Measurements from ENCODE around the gene ATP6V0A4.
A peak's percentile ranks its signal among the peaks of the same experiment; 100 is the strongest.
"Not testable (repeated sequence)": the region's sequence is repeated elsewhere in the genome, so short reads cannot be mapped to it uniquely, and the experiment has no call there.

Gene ATP6V0A4

DNA sequence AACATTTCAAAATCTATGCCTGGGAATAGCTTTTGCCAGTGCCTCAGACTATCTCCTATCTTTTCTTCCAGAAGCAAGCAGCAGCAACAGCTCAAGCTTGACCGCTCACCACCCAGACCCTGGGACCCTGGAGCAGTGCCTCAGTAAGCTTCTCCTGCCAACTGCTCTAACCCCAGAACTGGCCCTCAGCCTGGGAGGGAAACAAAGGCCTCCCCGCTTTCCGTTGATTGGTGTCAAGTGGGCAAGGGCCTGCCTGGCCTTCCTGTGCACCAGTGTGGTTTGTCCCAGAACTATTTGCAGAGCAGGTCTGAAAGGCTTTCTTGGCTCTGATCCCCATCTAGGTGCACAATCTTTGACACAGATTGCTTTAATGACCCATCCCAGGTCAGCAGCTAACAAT, 3.3 kb upstream of the ATP6V0A4 start:
- ATAC-seq: no peak

DNA sequence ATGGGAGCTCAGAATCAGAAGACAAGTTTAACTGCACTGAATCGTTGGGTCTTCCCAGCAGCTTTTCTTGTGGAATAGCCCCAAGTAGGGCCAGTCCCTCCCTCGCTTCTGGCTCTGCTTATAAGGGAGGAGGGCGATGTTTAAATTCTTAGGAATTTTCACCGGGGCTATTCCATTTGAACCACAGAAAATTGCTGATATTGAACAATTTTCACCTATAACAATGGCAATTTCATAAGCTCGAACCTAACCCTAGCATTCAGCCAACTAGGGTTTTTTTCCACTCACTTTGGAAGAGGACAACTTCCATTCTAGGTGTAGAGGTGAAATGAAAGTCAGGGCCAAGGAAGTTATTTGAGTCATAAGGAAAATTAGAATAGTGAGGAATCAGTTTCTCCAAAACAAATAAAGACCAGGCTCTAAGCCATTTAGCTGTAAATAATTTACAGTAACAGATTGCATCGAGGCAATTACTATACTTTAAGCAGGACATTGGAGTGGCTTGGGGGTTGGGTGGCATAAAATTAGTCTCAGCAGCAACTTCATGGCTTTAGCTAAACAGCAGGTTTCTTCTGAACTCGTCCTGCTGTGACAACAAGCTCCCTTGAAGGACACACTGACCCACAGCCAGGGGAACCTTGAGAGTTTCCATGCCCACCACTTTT, 1.5 kb upstream of the ATP6V0A4 start:
- ATAC-seq: no peak

DNA sequence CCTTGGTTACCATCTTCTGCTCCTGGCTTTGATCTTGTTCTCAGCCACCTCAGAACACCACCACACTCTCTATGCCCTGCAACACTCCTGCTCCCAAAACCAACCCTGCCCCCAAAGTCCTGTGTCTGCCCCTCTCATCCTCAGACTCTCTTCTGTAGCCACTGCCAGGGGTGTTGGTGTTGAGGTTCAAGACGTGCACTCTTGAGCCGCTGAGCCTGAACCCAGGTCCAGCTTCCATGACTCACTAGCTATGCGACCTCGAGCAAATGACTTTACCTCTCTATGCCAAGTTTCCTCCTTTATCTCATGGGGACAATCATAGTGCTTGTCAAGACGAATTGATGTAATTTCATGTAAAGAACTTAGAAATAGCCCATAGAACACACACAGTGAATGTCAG, 840 bp upstream of the ATP6V0A4 start:
- no peak for ATAC-seq

DNA sequence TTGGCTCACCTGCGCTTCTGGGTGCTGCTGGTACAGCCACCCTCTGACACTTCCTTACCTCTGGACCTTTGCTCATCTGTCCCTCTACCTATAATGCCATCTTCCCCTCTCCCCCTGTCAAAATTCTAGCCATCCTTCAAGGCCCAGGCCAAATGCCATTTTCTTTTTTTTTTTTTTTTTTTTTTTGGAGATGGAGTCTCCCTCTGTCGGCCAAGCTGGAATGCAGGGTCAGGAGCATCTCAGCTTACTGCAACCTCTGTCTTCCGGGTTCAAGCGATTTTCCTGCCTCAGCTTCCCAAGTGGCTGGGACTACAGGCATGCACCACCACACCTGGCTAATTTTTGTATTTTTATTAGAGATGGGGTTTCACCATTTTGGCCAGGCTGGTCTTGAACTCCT, 950 bp downstream of the ATP6V0A4 start:
- ATAC-seq: not testable (repeated sequence)

DNA sequence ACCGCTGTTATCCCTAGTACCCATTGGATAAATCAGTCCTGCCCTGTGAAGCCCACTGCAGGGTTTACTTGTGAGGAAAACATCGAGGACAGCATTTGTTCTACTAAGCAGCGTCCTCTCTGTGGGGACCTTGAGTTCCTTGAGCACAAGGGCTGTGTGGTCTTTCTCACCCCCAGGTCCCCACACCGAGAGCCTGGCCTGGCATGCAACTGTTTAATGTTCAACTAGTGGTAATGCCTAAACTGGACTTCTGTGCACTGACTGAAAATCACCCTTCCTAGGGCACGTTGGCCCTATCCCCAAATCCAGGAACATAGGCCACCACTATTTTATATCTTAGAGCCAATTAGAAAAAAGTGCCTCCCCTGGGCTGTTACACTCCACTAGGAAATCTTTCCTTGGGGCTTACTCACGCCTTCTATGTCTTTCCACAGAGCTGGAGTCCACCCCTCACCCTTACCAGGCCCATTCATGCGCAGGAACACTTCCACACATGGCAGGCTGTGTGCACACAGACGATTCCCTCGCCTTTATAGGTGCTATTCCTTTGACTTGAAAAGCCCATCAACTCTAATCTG, 1.9 kb downstream of the ATP6V0A4 start:
- no peak for ATAC-seq

DNA sequence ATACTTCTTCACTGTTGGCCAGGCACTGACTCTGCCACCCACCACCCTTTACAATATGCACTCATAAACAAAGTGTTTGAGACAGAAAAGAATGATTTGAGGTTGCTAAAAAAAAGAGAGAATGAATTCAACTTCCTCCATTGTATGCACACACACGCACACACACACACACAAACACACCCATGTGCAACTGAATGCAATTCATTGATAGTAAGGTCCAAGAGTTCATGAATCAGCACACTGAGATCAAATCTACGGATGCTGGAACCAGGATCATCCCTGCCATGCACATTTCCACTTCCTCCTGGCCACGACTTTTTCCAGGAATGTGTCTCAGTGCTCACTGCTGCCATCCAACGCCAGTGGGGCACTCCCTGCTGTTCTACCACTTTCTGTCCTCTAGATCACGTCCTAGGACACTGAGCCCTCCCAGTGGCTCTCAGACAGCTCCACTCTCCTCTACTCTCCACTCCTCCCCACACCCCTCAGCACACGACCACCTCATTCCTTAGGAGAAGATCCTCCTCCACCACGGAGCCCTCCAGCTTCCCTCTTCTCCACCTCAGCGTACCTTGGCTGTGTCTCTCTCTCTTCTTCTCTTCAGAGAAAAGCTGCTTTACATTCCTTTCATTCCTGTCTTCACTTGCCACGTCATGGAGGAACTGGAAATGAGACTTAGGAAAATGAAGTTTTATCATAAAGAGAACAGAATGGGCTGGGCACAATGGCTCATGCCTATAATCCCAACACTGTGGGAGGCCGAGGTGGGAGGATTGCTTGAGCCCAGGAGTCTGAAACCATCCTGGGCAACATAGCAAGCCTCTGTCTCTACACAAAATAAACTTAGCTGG, 12.2 kb downstream of the ATP6V0A4 start:
- ATAC-seq: no peak

DNA sequence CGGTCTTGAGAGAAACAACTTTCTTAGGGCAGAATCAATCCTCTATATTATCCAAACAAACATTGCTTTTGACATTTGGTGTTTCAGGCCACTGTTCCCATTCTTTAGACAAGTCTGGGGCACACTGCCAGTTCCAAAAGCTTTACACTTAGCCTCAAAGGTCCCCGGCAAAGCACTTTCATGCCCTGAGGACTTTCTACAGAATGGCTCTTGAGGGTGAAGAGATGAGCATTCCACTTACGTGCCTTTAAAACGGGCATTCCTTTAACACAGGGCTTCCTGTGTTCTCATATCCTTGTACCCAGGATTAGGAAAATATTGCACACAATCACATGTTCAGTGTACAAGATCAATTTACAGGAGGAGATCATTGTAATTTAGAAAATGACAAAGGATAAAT, 13.3 kb downstream of the ATP6V0A4 start:
- no peak for ATAC-seq

DNA sequence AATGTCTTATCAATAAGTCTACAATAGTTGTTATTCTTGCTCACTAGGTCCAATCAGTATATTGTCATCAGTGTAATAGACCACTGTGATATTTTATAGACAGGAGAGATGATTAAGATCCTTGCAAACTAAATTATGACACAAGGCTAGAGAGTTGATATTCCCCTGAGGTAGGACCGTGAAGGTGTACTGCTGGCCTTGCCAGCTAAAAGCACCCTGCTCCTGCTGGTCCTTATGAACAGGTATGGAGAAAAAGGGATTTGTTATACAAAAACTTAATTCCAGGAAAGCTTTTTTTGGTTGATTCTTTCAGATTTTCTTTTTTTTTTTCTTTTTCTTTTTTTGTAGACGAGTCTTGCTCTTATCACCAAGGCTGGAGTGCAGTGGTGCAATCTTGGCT, 17.0 kb downstream of the ATP6V0A4 start:
- ATAC-seq: no peak

DNA sequence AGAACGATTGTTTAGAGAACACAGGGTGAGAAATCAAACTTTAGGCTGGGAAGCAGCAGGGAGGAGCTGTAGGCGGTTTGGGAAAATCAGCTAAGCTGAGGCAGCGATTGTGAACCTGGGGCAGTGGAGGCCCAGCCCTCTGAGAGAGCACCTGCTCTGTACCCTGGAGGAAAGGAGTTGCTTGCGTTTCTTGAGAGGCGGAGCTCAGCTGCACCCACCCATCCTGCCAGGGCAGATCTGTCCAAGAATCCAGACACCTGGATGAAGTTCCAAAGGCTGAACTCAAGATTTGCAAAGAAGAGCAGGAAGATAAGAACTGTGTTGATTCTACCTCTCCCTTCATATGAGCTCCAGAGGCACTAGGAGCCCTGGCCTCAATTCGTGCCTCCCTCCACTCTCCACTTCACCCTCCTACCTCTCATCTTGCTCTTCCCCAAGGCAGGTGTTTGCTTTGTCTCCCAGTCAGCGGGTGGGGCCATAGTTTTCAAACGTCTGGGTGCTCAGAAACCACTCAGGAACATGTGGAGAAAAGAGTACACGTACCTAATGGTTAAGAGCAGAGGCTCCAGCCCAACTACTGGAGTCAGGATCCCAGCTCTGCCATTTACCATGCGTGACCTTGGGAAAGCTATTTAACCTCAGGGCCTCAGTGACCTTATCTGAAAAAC, 21.7 kb downstream of the ATP6V0A4 start:
- ATAC-seq: no peak

DNA sequence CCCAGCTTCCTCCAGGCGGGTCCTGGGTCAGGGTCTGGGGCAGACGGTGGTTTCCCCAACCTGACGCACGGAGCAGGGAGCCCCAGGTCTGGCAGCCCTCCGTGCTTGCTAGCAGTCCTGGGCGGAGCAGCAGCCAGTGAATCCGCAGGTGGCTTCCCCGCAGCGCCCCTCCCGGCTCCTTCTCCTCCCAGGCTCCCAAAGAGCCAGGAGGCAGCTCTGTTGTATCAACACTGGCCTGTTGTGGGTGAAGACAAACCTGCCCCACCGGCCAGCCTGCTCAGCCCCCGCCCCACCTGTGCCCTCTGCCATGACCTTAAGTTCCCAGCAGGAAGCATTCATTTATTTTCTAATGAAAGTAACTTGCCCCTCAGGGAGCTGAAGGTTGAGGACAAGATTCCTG, 24.2 kb downstream of the ATP6V0A4 start:
- ATAC-seq: no peak

DNA sequence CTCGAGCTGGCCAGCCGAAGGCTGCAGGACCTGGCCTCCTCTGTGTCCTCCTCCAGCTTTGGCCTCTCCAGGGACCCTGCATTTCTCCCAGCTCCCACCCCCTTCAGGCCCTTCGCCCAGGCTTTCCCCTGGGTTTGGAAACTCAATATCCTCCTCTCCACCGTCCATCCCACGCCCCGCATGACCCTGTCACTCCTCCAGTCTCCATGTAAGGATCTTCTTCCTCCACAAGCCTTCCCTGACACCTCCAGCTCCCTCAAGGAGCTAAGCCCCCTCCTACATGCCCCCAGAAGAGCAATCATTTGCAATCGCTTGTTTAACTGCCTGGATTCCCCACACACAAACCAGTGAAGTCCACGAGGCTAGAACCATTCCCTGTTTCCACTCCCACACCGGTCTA, 24.8 kb downstream of the ATP6V0A4 start:
- ATAC-seq: no peak

DNA sequence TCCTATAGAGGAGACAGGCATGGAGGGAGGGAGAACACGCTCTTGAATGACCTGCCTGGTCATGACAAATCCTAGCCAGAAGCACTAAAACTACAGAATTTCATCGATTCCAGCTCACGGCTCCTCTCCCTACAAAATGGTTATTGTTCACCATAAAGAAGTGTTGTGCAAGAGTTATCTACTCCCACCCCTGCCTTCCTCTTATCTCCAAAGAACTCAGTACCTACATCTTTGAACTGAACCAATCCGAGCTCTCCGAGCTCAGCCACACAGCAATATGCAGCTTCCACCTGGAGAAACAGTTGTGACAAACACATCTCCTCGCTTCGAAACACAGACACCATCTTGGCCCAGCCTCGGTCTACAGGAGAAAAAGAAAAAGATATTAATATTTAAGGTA, 27.1 kb downstream of the ATP6V0A4 start:
- ATAC-seq: no peak

DNA sequence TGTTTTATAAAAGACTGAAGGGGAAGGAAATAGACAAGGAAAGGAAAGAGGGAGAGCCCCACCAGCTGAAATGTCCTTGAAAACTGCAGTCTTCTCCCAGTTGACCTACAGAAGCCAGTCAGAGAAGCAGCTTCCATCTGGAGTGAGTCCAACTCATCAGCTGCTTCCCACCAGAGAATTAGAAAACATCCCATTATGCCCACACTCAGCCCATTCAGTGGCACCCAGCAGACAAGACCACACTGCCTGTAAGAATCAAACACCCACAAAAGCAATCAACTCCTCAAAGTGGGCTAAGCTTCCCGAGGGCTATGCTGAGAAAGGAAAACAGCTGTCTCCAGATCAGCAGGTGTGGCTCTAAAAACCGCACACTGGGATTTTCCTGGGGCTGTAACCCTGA, 29.8 kb downstream of the ATP6V0A4 start:
- no peak for ATAC-seq

DNA sequence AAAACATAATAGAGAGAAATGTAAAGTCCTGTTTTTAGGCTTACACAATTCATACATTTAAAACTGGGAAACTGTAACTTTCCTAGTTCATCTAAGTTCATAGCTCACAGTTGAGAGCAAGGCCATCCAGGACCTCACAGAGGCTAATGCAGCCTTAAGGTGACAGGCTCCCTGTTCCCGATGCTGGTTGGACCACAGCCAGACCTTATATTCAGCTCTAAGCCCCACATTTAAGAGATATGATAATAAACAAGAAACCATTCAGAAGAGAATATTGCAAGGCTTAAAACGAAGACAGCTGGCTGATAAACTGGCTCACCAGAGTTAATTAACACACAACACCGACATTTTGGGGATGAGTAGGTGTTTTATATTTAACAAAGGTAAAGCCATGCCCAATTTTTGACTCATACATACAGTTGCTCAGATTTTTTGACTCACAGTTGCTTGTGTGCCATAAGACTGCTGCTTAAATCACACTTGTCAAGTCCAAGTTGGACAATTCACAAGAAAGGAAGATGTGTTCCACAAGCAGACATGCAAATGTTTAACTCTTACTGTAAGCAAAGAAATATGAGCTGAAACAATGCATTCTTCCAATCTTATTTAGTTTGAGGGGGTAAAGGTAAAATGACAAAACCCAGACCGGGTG, 41.3 kb downstream of the ATP6V0A4 start:
- ATAC-seq: no peak

DNA sequence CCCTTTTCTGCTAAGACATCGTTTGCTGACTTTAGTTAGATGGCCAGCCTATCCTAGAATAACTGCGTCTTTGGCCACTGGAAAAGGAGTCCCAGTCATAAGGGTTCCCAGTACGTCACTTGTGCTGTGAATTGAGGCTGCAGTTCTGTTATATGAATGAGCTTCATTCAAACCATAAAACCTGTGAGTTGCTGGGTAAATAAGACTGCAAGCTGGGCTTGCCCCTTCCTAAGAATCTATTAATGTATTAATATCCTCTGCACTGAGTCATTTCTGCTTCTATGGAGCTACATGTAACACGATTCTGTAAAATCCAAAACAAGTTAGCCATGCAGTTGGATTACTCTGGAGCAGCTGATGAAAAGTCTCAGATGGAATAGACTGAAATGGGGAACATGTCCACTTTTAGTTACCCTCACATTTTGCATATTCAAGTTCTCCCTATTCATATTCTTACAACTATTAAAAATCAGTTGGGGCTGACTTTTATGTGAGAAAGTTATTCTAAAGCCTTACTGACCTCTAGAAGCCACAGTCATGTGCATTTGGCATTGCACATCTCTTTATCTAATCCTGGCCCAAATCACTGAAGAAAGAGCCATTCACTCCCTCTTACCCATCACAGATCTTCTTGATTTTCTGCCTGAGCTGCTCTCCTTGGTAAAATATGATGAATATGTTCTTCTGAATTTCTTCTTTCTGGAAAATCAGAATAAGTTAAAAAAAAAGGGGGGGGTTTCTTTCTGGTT, 42.0 kb downstream of the ATP6V0A4 start:
- ATAC-seq: no peak

DNA sequence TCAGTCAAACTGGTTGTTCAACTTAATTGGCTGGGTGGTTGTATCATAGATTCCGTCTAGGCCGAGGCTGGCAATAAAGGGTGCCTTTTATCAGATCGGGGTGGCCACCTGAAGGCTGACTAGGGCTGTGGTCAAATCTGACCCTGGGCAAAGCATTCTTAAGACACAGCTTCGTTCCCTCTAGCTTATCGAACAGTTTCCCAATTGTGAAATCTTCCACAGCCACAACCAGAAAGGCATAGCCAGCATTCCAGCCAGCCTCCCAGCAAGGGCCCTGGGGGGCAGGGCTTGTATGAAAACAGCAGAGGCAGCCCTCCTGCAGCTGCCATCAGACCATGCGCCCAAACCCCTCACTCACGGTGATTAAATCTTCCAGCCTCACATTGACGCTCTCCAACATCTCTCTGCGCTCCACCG, 42.7 kb downstream of the ATP6V0A4 start:
- no peak for ATAC-seq

DNA sequence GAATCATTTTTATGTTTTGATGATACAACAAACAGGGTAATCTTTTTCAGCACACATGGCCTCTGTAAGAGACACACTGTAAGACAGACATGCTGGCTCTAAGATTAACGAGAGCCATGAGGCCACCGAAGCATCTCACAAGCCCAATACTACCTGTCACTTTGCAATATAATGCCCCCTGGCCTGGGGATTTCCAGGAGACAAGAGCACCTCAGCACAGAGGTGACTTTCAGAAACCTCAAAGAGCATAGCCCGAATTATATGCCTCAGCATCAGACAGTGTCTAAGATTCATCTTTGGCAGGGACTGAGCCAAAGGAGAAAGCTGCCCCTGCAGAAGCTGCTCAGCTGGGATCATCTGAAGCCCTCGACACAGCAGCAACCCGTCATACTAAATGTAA, 44.4 kb downstream of the ATP6V0A4 start:
- no peak for ATAC-seq

DNA sequence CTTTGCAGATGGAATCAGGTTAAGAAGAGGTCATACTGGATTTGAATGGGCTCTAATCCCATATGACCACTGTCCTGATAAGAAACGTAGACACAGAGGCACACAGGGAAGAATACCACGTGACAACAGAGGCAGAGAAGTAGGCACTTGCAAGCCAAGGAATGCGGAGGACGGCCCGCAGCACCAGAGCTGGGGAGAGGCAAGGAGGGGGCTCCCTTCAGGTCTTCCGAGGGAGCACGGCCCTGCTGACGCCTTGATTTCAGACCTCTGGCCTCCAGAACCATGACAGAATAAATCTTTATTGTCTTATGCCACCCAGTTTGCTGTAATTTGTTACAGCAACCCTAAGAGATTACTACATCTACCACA, 44.9 kb downstream of the ATP6V0A4 start:
- ATAC-seq: no peak

DNA sequence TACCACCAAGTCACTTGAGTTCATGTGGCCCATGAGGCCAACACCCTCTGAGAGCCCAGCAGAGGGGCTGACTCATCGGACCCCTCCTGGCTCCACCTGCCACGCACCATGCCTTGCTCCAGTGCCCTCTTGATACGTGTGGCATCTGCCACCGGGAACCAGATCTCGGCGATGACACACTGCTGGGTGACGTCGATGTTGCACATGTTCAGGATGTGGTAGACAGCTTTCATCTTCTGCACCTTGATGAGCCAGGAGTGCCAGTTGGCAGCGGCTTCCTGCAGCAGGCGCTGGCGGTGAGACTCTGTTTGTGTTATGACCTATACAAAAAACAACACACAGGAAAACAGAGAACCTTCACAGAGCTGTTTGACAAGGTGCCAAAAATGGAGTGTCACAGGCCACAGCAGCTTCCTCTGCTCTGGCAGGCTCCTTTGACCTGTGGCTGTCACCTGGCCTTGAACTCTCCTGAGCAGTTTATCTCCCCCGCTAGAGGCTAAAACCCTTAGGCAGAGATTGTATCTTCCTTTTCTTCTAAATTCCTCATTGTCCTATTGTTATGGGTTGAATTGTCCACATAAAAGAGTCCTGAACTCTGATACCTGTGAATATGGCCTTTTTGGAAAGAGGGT, 45.4 kb downstream of the ATP6V0A4 start:
- ATAC-seq: peak; percentile 95 to 97

DNA sequence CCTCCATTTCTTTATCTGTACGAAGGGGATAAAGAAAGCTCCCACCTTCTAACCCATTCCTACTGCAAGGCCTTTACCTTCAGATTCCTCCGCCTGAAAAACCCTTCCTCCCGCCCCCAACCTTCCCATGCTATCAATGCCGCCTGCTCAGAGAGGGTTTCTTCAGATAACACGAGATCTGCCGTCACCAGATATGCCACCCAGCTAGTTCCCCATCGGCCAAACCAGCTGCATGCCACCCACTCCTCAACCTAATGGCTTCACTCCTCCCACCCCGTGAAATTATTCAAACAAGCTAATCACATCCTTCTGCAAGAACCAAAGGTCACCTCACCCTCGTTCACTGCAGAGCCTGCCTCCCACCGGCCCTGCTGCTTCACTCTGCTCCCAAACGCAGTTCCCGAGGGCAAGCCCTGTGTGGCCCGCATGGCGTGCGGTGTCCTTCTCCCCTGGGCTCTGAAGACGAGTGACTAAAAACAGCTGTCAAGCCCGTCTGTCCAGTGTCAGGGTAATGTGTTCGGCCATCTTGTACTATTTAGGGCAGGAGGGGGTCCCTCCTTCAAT, 47.0 kb downstream of the ATP6V0A4 start:
- no peak for ATAC-seq

DNA sequence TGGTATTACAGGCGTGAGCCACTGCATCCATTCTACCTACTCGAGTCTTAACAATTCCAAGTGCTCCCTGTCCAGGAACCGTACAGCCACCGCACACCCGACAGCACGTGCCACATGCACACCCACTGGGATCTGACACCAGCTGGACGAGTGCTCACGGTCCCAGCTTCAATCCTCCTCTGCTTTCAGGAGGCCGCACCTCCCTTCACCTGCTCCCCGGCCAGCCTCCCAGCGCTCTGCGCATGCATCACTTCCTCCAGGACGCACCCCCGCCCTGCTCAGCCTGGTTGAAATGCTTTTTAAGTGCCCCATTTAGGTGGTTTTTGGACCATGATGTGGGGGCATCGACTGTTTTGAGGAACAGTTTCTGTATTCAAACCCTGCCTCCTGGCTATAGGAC, 47.5 kb downstream of the ATP6V0A4 start:
- ATAC-seq: no peak
